ENCODE results near the gene SSBP4. TPM values are rescaled to one million over a fixed set of nuclear protein-coding genes. Genes with fewer than 3 reads are reported as not detected.

SSBP4 gene
- total and polyA plus RNA-seq, 2 of the 8 experiments (the other 6 are each of a cell fraction or from before 2014, with no cell fraction given): 26.4 to 33.7 TPM

DNA sequence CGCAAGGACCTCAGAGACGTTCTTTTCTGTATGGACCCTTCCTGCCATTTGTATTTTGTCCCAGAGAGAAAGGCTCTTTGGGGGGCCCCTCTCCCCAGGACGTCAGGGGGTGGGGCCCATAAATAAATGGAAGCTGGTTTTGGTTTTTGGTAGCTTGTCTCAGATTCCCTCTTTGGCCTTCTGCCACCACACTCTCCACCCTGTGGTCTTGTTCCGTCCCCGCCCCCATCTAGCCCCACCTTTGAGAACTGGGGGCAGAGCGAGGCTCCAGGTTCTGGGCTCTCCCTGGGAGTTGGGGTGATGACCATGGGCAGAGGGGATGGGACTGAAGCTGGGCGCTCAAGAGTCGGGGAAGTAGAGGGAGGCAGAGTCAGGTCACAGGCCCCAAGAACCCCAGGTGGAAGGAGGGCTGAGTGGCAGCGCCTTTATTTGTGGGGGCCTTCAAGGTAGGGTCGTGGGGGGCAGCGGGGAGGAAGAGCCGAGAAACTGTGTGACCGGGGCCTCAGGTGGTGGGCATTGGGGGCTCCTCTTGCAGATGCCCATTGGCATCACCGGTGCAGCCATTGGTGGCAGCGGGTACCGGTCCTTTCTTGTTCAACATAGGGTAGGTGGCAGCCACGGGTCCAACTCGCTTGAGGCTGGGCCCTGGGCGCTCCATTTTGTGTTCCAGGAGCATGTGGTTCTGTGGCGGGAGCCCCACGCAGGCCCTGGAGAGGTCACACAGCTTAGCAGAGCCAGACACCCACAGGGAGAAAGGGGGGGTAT lies 15.4 kb downstream of the SSBP4 start:
- no peak for DNase-seq (ENCODE audit: low read depth in 1 of 2, low spot score in 2 of 2)

More for the DNA sequence above, 15.4 kb downstream of the SSBP4 start:
- FAIRE-seq: no peak
- Histone ChIP-seq H2AFZ (ENCODE audit: low read length) (no peak overlapping the region), H3K14ac (ENCODE audit: insufficient read length) (no peak overlapping the region), H3K9me3 (ENCODE audit: insufficient read depth in 2 of 2, low read depth in 1 of 2, low read length in 1 of 2) (no peaks in the 10 kb centered on the region), H3K79me2 (ENCODE audit: control insufficient read depth in 1 of 2, insufficient read depth in 2 of 2, low read length in 2 of 2) (no peaks in the 10 kb centered on the region), H4K5ac (ENCODE audit: insufficient read length, low read depth, low read length) (no peak overlapping the region), H2AK5ac (ENCODE audit: low read depth, low read length) (no peak overlapping the region), H3K4me1 (replicated peaks in 1 of 4; ENCODE audit: control insufficient read depth in 3 of 4, insufficient read depth in 4 of 4, low read length in 3 of 4) (peaks cover 5 to 58% (median 33%) of the 10 kb centered on the region in 4 experiments), H4K20me1 (replicated peaks in 1 of 2; ENCODE audit: control insufficient read depth in 1 of 2, insufficient read depth in 2 of 2, low read length in 2 of 2) (peaks cover 0 to 14% of the 10 kb centered on the region in 2 experiments), H3K79me1 (ENCODE audit: low read depth, low read length) (no peaks in the 10 kb centered on the region; the same call in 1 of the 2 replicates), H3K23ac (ENCODE audit: insufficient read length) (no peak overlapping the region), H3K56ac (replicated peaks; ENCODE audit: insufficient read length, low read depth, low read length) (no peak overlapping the region), H4K91ac (replicated peaks; ENCODE audit: insufficient read length, low read length) (no peak overlapping the region), H2BK5ac (ENCODE audit: low read depth, low read length) (no peak overlapping the region; the same call in 1 of the 2 replicates), H2BK12ac (ENCODE audit: low read depth, low read length) (no peak overlapping the region), H2BK120ac (replicated peaks; ENCODE audit: low read depth, low read length) (no peak overlapping the region), H3K18ac (ENCODE audit: extremely low read depth, low read length) (0 out of 2 replicates have a peak overlapping the region, but pooled peaks have one; percentile 48), H3K36me3 (ENCODE audit: control insufficient read depth in 2 of 4, insufficient read depth in 4 of 4, low read length in 3 of 4) (peaks cover 2 to 13% (median 7%) of the 10 kb centered on the region in 4 experiments; a peak in 4 of 8 replicates), H3K4me2 (ENCODE audit: insufficient read depth in 1 of 2, low read depth in 2 of 2, low read length in 2 of 2) (peak overlapping the region; percentile 24 to 57; a peak in 3 of 4 replicates), H2BK20ac (ENCODE audit: low read length) (no peak overlapping the region), H3K27me3 (replicated peaks in 1 of 4; ENCODE audit: control insufficient read depth in 3 of 4, extremely low read depth in 1 of 4, insufficient read depth in 3 of 4, low read length in 3 of 4) (no peaks in the 10 kb centered on the region; a peak in 1 of 7 replicates), H3K27ac (ENCODE audit: low read depth, low read length) (no peak overlapping the region), H3K23me2 (ENCODE audit: low read depth, low read length) (peaks cover 15% of the 10 kb centered on the region; the same call in 1 of the 2 replicates), H2BK15ac (ENCODE audit: low read length) (no peak overlapping the region), H3K4me3 (ENCODE audit: extremely low read depth in 1 of 4, insufficient read depth in 2 of 4, low read depth in 3 of 4, low read length in 4 of 4) (peak overlapping the region in 3 of 4 experiments; percentile 8 to 56 (median 48); a peak in 3 of 8 replicates), H3K4ac (replicated peaks; ENCODE audit: insufficient read length, low read depth, low read length) (no peak overlapping the region), H4K8ac (ENCODE audit: extremely low read depth, insufficient read depth, low read length) (no peak overlapping the region), H3K9ac (replicated peaks in 1 of 4; ENCODE audit: extremely low read depth in 1 of 4, low read depth in 3 of 4, low read length in 3 of 4) (no peak overlapping the region)
- no peak for TF ChIP-seq HDAC6 (IDR thresholded peaks at IDR 0.05; ENCODE audit: low read depth, low read length)
- TF ChIP-seq ASH2L (IDR thresholded peaks at IDR 0.05; ENCODE audit: low read length): no peak
- no peak for TF ChIP-seq TBP (IDR thresholded peaks at IDR 0.05; ENCODE audit: low read depth, low read length)
- no peak for TF ChIP-seq KDM1A (IDR thresholded peaks at IDR 0.05; ENCODE audit: borderline replicate concordance, low read length)
- TF ChIP-seq TAF1 (IDR thresholded peaks at IDR 0.05; ENCODE audit: low read depth, low read length): no peak
- no peak for TF ChIP-seq ATF2 (IDR thresholded peaks at IDR 0.05; ENCODE audit: low read length)
- ChIA-PET POLR2A (ENCODE audit: partially characterized antibody) (interaction anchor here (1.0 to 6.7 kb wide), 9 partner anchors 8 to 154 kb away, joined by 3 to 65 read pairs (median 6); partner anchors contain the start of genes REX1BD and SSBP4), CTCF (ENCODE audit: partially characterized antibody) (interaction anchor here (0.9 to 2.2 kb wide), 3 partner anchors 13 to 88 kb away, joined by 3 to 6 read pairs (median 3); partner anchors contain the start of gene SSBP4)
- WGBS, 2 experiments (ENCODE audit: extremely low coverage in 1 of 2, insufficient coverage in 1 of 2, insufficient read length in 1 of 2, insufficient replicate concordance in 2 of 2, low coverage in 1 of 2, low lambda C conversion rate in 2 of 2, missing lambda C conversion rate in 1 of 2): 81% methylated on average over 21 of the region's 21 CpGs; no CpG with 5 or more reads in 1 of the 2 experiments

Data from H1 (cell line).